IMR-90 (cell line): ENCODE measurements around the gene NHEJ1. TPM values are rescaled to one million over a fixed set of nuclear protein-coding genes. Genes with fewer than 3 reads are reported as not detected.

Experiments used
- ATAC-seq: fragments of 200-7000 bp; cut with Tn5 transposase; 2 replicates; pipeline ENCODE4 v1.9.1; 2020; ENCODE audit warnings: low read depth, mild to moderate bottlenecking, moderate library complexity
- BruUV-seq: library from RNA; stranded (reverse); fragments of 400-500 nt; replicated peaks from 2 replicates; lab custom pipeline; 2021; lab: Mats Ljungman, UMichigan
- CTCF ChIA-PET: fragments of 300-600 bp; formaldehyde crosslinking; extraction: SDS; loops from one replicate; lab custom pipeline; 2021; ENCODE audit warnings: antibody characterized with exemption; lab: Yijun Ruan, JAX
- POLR2A ChIA-PET: fragments of 300-600 bp; sonication (Branson Sonifier 250); formaldehyde crosslinking; loops from one replicate; lab custom pipeline; 2022; ENCODE audit warnings: antibody characterized with exemption; ENCODE audit not compliant: unreplicated experiment; lab: Charles Lee
- DNase-seq: peaks from one replicate; pipeline ENCODE4 v3.0.0; 2013
- H2AFZ ChIP-seq: replicated peaks from 2 replicates; pipeline ENCODE3; 2013; ENCODE audit warnings: low read length, mild to moderate bottlenecking; ENCODE audit not compliant: poor library complexity
- H2AK5ac ChIP-seq: 2 replicates; pipeline ENCODE4 v1.6.1; 2013; ENCODE audit warnings: low read depth, low read length, inconsistent platforms
- H2AK9ac ChIP-seq: replicated peaks from 2 replicates; pipeline ENCODE3; 2013; ENCODE audit warnings: mild to moderate bottlenecking, low read depth, low read length, moderate library complexity; ENCODE audit not compliant: poor library complexity
- H2BK120ac ChIP-seq: 2 replicates; pipeline ENCODE4 v1.6.1; 2013; ENCODE audit warnings: low read depth, low read length, inconsistent platforms
- H2BK15ac ChIP-seq: 3 replicates; pipeline ENCODE4 v1.6.1; 2013; ENCODE audit warnings: low read depth, low read length, inconsistent platforms
- H2BK20ac ChIP-seq: 2 replicates; pipeline ENCODE4 v1.6.1; 2013; ENCODE audit warnings: low read depth, mild to moderate bottlenecking, inconsistent platforms, low read length, moderate library complexity
- H2BK5ac ChIP-seq: 2 replicates; pipeline ENCODE4 v1.6.1; 2013; ENCODE audit warnings: mild to moderate bottlenecking, low read depth, low read length, inconsistent platforms; ENCODE audit not compliant: poor library complexity, severe bottlenecking
- H3K14ac ChIP-seq: replicated peaks from 2 replicates; pipeline ENCODE4 v1.6.1; 2013; ENCODE audit warnings: low read depth, low read length, inconsistent platforms
- H3K18ac ChIP-seq: 2 replicates; pipeline ENCODE4 v1.6.1; 2013; ENCODE audit warnings: low read depth, low read length, control low read depth
- H3K23ac ChIP-seq: 2 replicates; pipeline ENCODE4 v1.6.1; 2013; ENCODE audit warnings: low read depth, low read length, inconsistent platforms
- H3K27ac ChIP-seq: 2 replicates; pipeline ENCODE4 v1.5.1; 2013; ENCODE audit warnings: mild to moderate bottlenecking, control low read depth, low read length; ENCODE audit not compliant: insufficient read depth
- H3K27me3 ChIP-seq: 2 replicates; pipeline ENCODE4 v1.6.1; 2013; ENCODE audit warnings: low read length; ENCODE audit not compliant: control insufficient read depth, insufficient read depth
- H3K36me3 ChIP-seq: 2 replicates; pipeline ENCODE4 v1.6.1; 2013; ENCODE audit warnings: low read length, mixed read lengths; ENCODE audit not compliant: control insufficient read depth, insufficient read depth
- H3K4ac ChIP-seq: 2 replicates; pipeline ENCODE4 v1.6.1; 2013; ENCODE audit warnings: low read depth, low read length, inconsistent platforms
- H3K4me1 ChIP-seq: 2 replicates; pipeline ENCODE4 v1.6.1; 2013; ENCODE audit warnings: low read length, mixed read lengths; ENCODE audit not compliant: control insufficient read depth, insufficient read depth
- H3K4me2 ChIP-seq: 2 replicates; pipeline ENCODE4 v1.6.1; 2013; ENCODE audit warnings: low read depth, mild to moderate bottlenecking, control low read depth, low read length, moderate library complexity
- H3K4me3 ChIP-seq: 2 replicates; pipeline ENCODE4 v1.5.1; 2013; ENCODE audit warnings: low read depth, mild to moderate bottlenecking, control low read depth, low read length, moderate library complexity; ENCODE audit not compliant: insufficient read depth
- H3K56ac ChIP-seq: 2 replicates; pipeline ENCODE4 v1.6.1; 2013; ENCODE audit warnings: low read length, inconsistent platforms; ENCODE audit not compliant: insufficient read depth; ENCODE audit errors: extremely low read depth
- H3K79me1 ChIP-seq, 2 experiments: 2 replicates each; pipeline ENCODE4 v1.6.1; 2013; ENCODE audit warnings: low read length in 2 of 2, inconsistent platforms in 1 of 2, low read depth in 1 of 2
- H3K9ac ChIP-seq: 2 replicates; pipeline ENCODE4 v1.6.1; 2013; ENCODE audit warnings: low read depth, low read length, control low read depth
- H3K9me1 ChIP-seq: 2 replicates; pipeline ENCODE4 v1.6.1; 2013; ENCODE audit warnings: low read length, inconsistent platforms; ENCODE audit not compliant: insufficient read depth
- H3K9me3 ChIP-seq: 2 replicates; pipeline ENCODE4 v1.6.1; 2013; ENCODE audit warnings: low read length; ENCODE audit not compliant: control insufficient read depth, insufficient read depth
- H4K20me1 ChIP-seq: 2 replicates; pipeline ENCODE4 v1.6.1; 2013; ENCODE audit warnings: low read length, inconsistent platforms; ENCODE audit not compliant: insufficient read depth
- H4K5ac ChIP-seq: 2 replicates; pipeline ENCODE4 v1.6.1; 2013; ENCODE audit warnings: mild to moderate bottlenecking, low read depth, low read length, control low read depth
- H4K8ac ChIP-seq, 2 experiments: 2 replicates each; pipeline ENCODE4 v1.6.1; 2013; ENCODE audit warnings: low read depth in 2 of 2, low read length in 2 of 2, control low read depth in 1 of 2, inconsistent platforms in 1 of 2
- H4K91ac ChIP-seq: 2 replicates; pipeline ENCODE4 v1.6.1; 2013; ENCODE audit warnings: low read depth, low read length, inconsistent platforms; ENCODE audit not compliant: insufficient read depth
- FOS ChIP-seq: fragments of 150-350 bp; IDR thresholded peaks from 2 replicates; pipeline ENCODE4 v1.6.1; 2016; ENCODE audit warnings: low read depth, low read length
- MAFK ChIP-seq: IDR thresholded peaks from 2 replicates; pipeline ENCODE4 v1.6.1; 2012; ENCODE audit warnings: low read depth, low read length, improper control_type of control experiment
- MAZ ChIP-seq: IDR thresholded peaks from 2 replicates; pipeline ENCODE4 v1.6.1; 2012; ENCODE audit warnings: low read depth, mild to moderate bottlenecking, low read length, improper control_type of control experiment, moderate library complexity, borderline replicate concordance
- MXI1 ChIP-seq: IDR thresholded peaks from 2 replicates; pipeline ENCODE4 v1.6.1; 2012; ENCODE audit warnings: low read depth, mild to moderate bottlenecking, low read length, moderate library complexity, borderline replicate concordance
- POLR2A ChIP-seq: IDR thresholded peaks from 2 replicates; pipeline ENCODE4 v1.6.1; 2012; ENCODE audit warnings: mild to moderate bottlenecking, low read depth, low read length
- RAD21 ChIP-seq: IDR thresholded peaks from 2 replicates; pipeline ENCODE4 v1.6.1; 2012; ENCODE audit warnings: low read length, improper control_type of control experiment
- RCOR1 ChIP-seq: IDR thresholded peaks from 2 replicates; pipeline ENCODE4 v1.6.1; 2012; ENCODE audit warnings: mild to moderate bottlenecking, low read length, improper control_type of control experiment; ENCODE audit not compliant: insufficient replicate concordance
- USF2 ChIP-seq: fragments of 150-350 bp; IDR thresholded peaks from 2 replicates; pipeline ENCODE4 v1.6.1; 2017; ENCODE audit warnings: mild to moderate bottlenecking, antibody characterized with exemption, low read length, low read depth
- WGBS, 2 experiments: methylation state at CpG; one replicate each; pipeline versions ENCODE4 v1.1.5 to v1.1.7; 2013; ENCODE audit warnings: missing lambda C conversion rate in 2 of 2; ENCODE audit not compliant: insufficient read length in 1 of 2; ENCODE audit errors: extremely low coverage in 2 of 2; 5-methylcytosine and 5-hydroxymethylcytosine counted together
- dilution Hi-C: fragments of 300-500 bp; cut with HindIII; formaldehyde crosslinking; loops from one replicate; pipeline ENCODE4 v1.14.3; 2018; ENCODE audit warnings: low sequenced_read_pairs; ENCODE audit not compliant: unreplicated experiment
- in situ Hi-C: fragments of 300-500 bp; cut with MboI; formaldehyde crosslinking; loops from 3 replicates; pipeline ENCODE4 v1.14.3; 2019; ENCODE audit warnings: low sequenced_read_pairs, inconsistent platforms, mixed read lengths
- intact Hi-C: fragments of 100-400 bp; cut with micrococcal nuclease; formaldehyde crosslinking; loops from 2 replicates; pipeline ENCODE4 v1.10.0; 2022
- polyA plus RNA-seq, 3 experiments: library from polyadenylated mRNA; depleted of rRNA; stranded (reverse); fragments of >200 nt; gene quantifications; 2 replicates each; pipeline ENCODE4 v1.2.3, GENCODE V29; 2012; ENCODE audit warnings: low replicate concordance in 1 of 3
- total RNA-seq: library from RNA; depleted of rRNA; stranded (reverse); fragments of >200 nt; gene quantifications from 2 replicates; pipeline ENCODE4 v1.2.3, GENCODE V29; 2012
- TF ChIP-seq, protein P1 (sequence below): conservative IDR thresholded peaks from 2 replicates; pipeline ENCODE4 v1.5.1; 2012; ENCODE audit warnings: mild to moderate bottlenecking, low read depth, low read length, improper control_type of control experiment

Gene NHEJ1
- total and polyA plus RNA-seq, 2 of the 4 experiments (the other 2 are of a cell fraction): 12.5 to 23.1 TPM

- Histone ChIP-seq H2AK9ac (no peak overlapping the region), H3K14ac (no peak overlapping the region), H4K20me1 (no peaks in the 10 kb centered on the region), H2BK15ac (no peak overlapping the region), H2BK5ac (no peak overlapping the region), H3K56ac (no peak overlapping the region), H4K91ac (no peak overlapping the region), H3K9ac (no peak overlapping the region), H3K9me1 (no peaks in the 10 kb centered on the region), H2AK5ac (no peak overlapping the region), H3K79me1 (no peaks in the 10 kb centered on the region), H4K5ac (no peak overlapping the region), H2BK120ac (no peak overlapping the region), H2BK20ac (no peak overlapping the region), H3K27ac (no peak overlapping the region), H3K4ac (no peak overlapping the region), H4K8ac (no peak overlapping the region), H3K18ac (no peak overlapping the region), H3K4me1 (peaks cover 6% of the 10 kb centered on the region; the same call in 1 of the 2 replicates), H3K9me3 (no peaks in the 10 kb centered on the region), H3K27me3 (peaks cover 77% of the 10 kb centered on the region), H2AFZ (no peak overlapping the region), H3K23ac (no peak overlapping the region), H3K4me2 (no peak overlapping the region), H3K4me3 (no peak overlapping the region), H3K36me3 (no peaks in the 10 kb centered on the region)
- DNase-seq (no peak), ATAC-seq (no peak)
- POLR2A ChIA-PET: no interaction called here
- in situ Hi-C loops: loop anchor here (5.0 kb wide), 1 partner anchor 90 kb away; no protein-coding TSS in a partner anchor
- CTCF ChIA-PET: interaction anchor here (1.4 kb wide), 1 partner anchor 57 kb away, joined by 3 read pairs; no protein-coding TSS in a partner anchor
- dilution Hi-C loops: no loop called here
- intact Hi-C loops: no loop called here
- 83% methylated on average over 1 of the region's 6 CpGs; no CpG with 5 or more reads in 1 of the 2 experiments for WGBS, 2 experiments
- no TSS peak for BruUV-seq
- TF ChIP-seq POLR2A (no peak), MAZ (no peak), RCOR1 (no peak), USF2 (no peak), FOS (no peak), RAD21 (no peak), MAFK (no peak), MXI1 (no peak)
- TF ChIP-seq, protein P1, sequence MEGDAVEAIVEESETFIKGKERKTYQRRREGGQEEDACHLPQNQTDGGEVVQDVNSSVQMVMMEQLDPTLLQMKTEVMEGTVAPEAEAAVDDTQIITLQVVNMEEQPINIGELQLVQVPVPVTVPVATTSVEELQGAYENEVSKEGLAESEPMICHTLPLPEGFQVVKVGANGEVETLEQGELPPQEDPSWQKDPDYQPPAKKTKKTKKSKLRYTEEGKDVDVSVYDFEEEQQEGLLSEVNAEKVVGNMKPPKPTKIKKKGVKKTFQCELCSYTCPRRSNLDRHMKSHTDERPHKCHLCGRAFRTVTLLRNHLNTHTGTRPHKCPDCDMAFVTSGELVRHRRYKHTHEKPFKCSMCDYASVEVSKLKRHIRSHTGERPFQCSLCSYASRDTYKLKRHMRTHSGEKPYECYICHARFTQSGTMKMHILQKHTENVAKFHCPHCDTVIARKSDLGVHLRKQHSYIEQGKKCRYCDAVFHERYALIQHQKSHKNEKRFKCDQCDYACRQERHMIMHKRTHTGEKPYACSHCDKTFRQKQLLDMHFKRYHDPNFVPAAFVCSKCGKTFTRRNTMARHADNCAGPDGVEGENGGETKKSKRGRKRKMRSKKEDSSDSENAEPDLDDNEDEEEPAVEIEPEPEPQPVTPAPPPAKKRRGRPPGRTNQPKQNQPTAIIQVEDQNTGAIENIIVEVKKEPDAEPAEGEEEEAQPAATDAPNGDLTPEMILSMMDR: no peak
These were observed 98.5 kb downstream of the NHEJ1 start for GRCh38 chr2:219062081-219062480.
